Measurements from ENCODE around the gene PNMA6F.

Gene PNMA6F

DNA sequence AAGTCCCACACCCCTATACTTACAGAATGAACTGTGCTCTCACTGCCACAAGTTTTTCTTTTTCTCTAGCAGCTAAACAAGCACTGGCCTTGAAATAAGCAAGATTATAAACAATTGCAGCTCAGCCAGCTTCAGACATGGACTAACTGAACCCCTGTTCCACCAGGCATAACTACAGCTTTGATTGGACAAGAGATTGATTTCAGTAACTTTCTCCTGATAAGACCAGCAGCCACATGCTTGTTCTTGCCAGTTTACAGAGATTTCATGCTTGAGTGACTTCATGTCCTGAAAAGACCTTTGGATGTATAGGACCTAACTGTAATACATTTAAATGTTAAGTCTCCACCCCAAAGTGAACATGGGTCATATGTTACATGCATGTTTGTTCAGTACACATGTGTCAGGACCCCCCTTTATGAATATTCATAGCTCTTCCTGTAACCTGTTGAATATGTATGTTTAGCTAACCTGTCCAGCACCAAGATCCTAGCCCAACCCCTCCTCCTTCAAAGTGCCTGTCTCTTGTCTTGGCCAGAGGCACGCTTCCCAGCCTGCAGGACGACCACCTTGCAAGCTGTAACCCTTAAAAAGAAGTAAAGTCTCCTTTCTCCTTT is 40.3 kb upstream of the PNMA6F start:
- TF ChIP-seq, protein P1, sequence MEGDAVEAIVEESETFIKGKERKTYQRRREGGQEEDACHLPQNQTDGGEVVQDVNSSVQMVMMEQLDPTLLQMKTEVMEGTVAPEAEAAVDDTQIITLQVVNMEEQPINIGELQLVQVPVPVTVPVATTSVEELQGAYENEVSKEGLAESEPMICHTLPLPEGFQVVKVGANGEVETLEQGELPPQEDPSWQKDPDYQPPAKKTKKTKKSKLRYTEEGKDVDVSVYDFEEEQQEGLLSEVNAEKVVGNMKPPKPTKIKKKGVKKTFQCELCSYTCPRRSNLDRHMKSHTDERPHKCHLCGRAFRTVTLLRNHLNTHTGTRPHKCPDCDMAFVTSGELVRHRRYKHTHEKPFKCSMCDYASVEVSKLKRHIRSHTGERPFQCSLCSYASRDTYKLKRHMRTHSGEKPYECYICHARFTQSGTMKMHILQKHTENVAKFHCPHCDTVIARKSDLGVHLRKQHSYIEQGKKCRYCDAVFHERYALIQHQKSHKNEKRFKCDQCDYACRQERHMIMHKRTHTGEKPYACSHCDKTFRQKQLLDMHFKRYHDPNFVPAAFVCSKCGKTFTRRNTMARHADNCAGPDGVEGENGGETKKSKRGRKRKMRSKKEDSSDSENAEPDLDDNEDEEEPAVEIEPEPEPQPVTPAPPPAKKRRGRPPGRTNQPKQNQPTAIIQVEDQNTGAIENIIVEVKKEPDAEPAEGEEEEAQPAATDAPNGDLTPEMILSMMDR (IDR thresholded peaks at IDR 0.05; ENCODE audit: insufficient read depth, low read depth, low read length, missing control alignments) = no peak
- DNase-seq (ENCODE audit: low read depth) = no peak
- no peak overlapping the region for H3K4me3 ChIP-seq (ENCODE audit: low read depth, low read length)

GRCh38 chrX:153357877-153358276 is 36.3 kb upstream of the PNMA6F start:
- no peak for DNase-seq (ENCODE audit: low read depth)
- TF ChIP-seq, protein P1 (IDR thresholded peaks at IDR 0.05; ENCODE audit: insufficient read depth, low read depth, low read length, missing control alignments) = no peak
- H3K4me3 ChIP-seq (ENCODE audit: low read depth, low read length) = no peak overlapping the region

DNA sequence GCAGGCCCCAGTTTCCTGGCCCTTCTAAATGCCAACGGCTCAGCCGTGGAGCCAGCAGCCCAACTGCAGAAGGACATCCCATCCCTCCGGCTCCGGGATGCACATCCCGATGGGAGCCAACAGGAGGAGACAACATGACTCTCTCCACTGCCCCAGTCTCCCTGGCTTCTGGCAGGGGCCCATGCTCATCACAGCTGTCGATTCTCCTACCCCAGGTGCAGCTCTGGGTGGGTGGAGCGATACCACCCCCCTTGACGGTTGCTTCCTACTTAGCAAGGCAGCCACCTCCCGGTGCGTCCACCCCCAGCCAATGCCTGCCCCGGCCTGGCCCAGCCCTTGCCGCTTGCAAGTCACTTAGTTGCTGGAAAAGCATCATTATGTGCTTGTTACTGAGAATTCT is 31.8 kb upstream of the PNMA6F start:
- no peak overlapping the region for H3K4me3 ChIP-seq (ENCODE audit: low read depth, low read length)
- TF ChIP-seq, protein P1 (IDR thresholded peaks at IDR 0.05; ENCODE audit: insufficient read depth, low read depth, low read length, missing control alignments) = no peak
- no peak for DNase-seq (ENCODE audit: low read depth)

- no peak overlapping the region for H3K4me3 ChIP-seq (ENCODE audit: low read depth, low read length)
- TF ChIP-seq, protein P1 (IDR thresholded peaks at IDR 0.05; ENCODE audit: insufficient read depth, low read depth, low read length, missing control alignments) = no peak
- DNase-seq (ENCODE audit: low read depth) = no peak
Measured at GRCh38 chrX:153352858-153353257, 31.3 kb upstream of the PNMA6F start.

- TF ChIP-seq, protein P1 (IDR thresholded peaks at IDR 0.05; ENCODE audit: insufficient read depth, low read depth, low read length, missing control alignments) = no peak
- DNase-seq (ENCODE audit: low read depth) = no peak
- no peak overlapping the region for H3K4me3 ChIP-seq (ENCODE audit: low read depth, low read length)
Measured at GRCh38 chrX:153351981-153352380, 30.4 kb upstream of the PNMA6F start.

DNA sequence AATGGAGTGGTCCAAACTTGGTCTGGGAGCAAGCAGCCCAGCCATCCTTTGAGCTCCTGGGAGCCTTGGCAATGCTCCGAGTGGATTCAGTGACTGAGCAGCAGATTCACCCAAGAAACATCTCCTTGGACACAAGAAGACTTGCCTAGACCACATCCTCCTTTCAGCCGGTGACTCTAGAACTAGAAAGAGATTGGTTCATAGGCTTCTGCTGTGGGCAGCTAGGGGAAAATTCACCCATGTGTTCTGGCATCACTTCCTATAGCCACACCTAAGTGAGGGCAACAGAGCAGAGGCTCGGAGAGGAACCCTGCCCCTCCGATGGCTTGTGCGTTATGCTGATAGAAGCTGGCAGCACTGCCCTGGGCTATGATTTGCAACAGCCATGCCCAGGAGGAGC is 28.4 kb upstream of the PNMA6F start:
- TF ChIP-seq, protein P1 (IDR thresholded peaks at IDR 0.05; ENCODE audit: insufficient read depth, low read depth, low read length, missing control alignments) = no peak
- DNase-seq (ENCODE audit: low read depth) = no peak
- no peak overlapping the region for H3K4me3 ChIP-seq (ENCODE audit: low read depth, low read length)

DNA sequence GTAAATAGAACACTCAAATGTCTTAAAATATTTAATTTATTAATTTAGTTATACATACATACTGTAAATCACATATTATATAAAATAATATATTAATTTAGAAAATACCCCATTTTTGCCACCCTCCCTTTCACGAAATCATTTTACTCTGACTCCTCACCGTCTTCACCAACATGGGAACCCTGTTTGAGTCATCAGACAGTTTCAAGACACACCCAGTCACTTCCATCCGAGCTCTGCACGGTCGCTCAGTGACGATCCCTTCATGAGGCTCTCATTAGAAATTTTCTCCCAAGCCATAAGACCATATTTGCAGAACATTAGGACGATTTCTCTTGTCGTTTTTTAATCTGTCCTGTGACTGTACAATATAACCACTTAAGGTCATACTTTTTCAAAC is 26.9 kb upstream of the PNMA6F start:
- TF ChIP-seq, protein P1 (IDR thresholded peaks at IDR 0.05; ENCODE audit: insufficient read depth, low read depth, low read length, missing control alignments) = no peak
- DNase-seq (ENCODE audit: low read depth) = no peak
- H3K4me3 ChIP-seq (ENCODE audit: low read depth, low read length) = no peak overlapping the region

All from GM12865 (cell line).